HCT116 (cell line): ENCODE measurements around the gene DDA1. TPM values are rescaled to one million over a fixed set of nuclear protein-coding genes. Genes with fewer than 3 reads are reported as not detected.

Experiments
- ATAC-seq: fragments of 200-7000 bp; cut with Tn5 transposase; 2 replicates; pipeline ENCODE4 v1.9.1; 2020; ENCODE audit warnings: mild to moderate bottlenecking, moderate library complexity
- BruUV-seq: library from RNA; stranded (reverse); fragments of 400-500 nt; replicated peaks from 2 replicates; lab custom pipeline; 2021; lab: Mats Ljungman, UMichigan
- CTCF ChIA-PET: fragments of 300-600 bp; sonication (Branson Sonifier 250); formaldehyde crosslinking; loops from one replicate; lab custom pipeline; 2021; ENCODE audit warnings: antibody characterized with exemption; lab: Charles Lee
- POLR2A ChIA-PET: fragments of 300-600, 350-600 bp; sonication (Branson Sonifier 250); formaldehyde crosslinking; loops from one replicate; lab custom pipeline; 2021; ENCODE audit warnings: antibody characterized with exemption; lab: Charles Lee
- RAD21 ChIA-PET, 2 experiments: fragments of 300-600 bp; sonication (Branson Sonifier 250); formaldehyde crosslinking; loops; one replicate each; lab custom pipeline; 2023; ENCODE audit warnings: low total read pairs in 2 of 2; ENCODE audit not compliant: uncharacterized antibody in 2 of 2, unreplicated experiment in 2 of 2, low non-redundant PET in 1 of 2; lab: Charles Lee
- DNase-seq: peaks from one replicate; pipeline ENCODE4 v3.0.0-alpha.2; 2010; ENCODE audit warnings: low read depth, low spot score
- H2AFZ ChIP-seq: fragments of 200-600 bp; shearing (Covaris generic), sonication (generic); 2 replicates; pipeline ENCODE4 v1.6.1; 2017; ENCODE audit warnings: low read depth, mixed run types, mixed read lengths, antibody characterized with exemption, low read length; ENCODE audit not compliant: poor library complexity, severe bottlenecking
- H3K27ac ChIP-seq: 2 replicates; pipeline ENCODE4 v1.5.1; 2012; ENCODE audit warnings: low read depth, low read length
- H3K27me3 ChIP-seq: fragments of 200-600 bp; sonication (generic); 2 replicates; pipeline ENCODE4 v1.6.1; 2016; ENCODE audit warnings: mixed run types, low read length, mixed read lengths; ENCODE audit not compliant: insufficient read depth
- H3K36me3 ChIP-seq, 2 experiments: fragments of 200-500 bp in 1 of 2; fragments of 200-600 bp in 1 of 2; sonication (Bioruptor generic) in 1 of 2; sonication (generic) in 1 of 2; 2 replicates each; pipeline versions ENCODE4 v1.5.1 to v1.6.1; 2014 to 2016; ENCODE audit warnings: low read length in 2 of 2, inconsistent platforms in 1 of 2, mixed read lengths in 1 of 2, mixed run types in 1 of 2; ENCODE audit not compliant: insufficient read depth in 2 of 2, control insufficient read depth in 1 of 2
- H3K4me1 ChIP-seq, 2 experiments: fragments of 200-600 bp in 1 of 2; sonication (generic) in 1 of 2; 2 replicates each; pipeline versions ENCODE4 v1.5.1 to v1.6.1; 2012 to 2017; ENCODE audit warnings: low read length in 2 of 2, inconsistent platforms in 1 of 2, mild to moderate bottlenecking in 1 of 2, mixed read lengths in 1 of 2, mixed run types in 1 of 2, moderate library complexity in 1 of 2; ENCODE audit not compliant: insufficient read depth in 2 of 2, control insufficient read depth in 1 of 2
- H3K4me2 ChIP-seq: fragments of 200-600 bp; sonication (generic); 2 replicates; pipeline ENCODE4 v1.6.1; 2017; ENCODE audit warnings: mixed run types, low read length, mixed read lengths
- H3K4me3 ChIP-seq, 2 experiments: fragments of 200-600 bp in 1 of 2; sonication (generic) in 1 of 2; replicated peaks in 1 of 2; 2 replicates each; pipeline ENCODE4 v1.5.1; 2011 to 2016; ENCODE audit warnings: low read length in 2 of 2, control low read depth in 1 of 2, low read depth in 1 of 2, mild to moderate bottlenecking in 1 of 2, mixed read lengths in 1 of 2, mixed run types in 1 of 2
- H3K79me2 ChIP-seq: fragments of 200-600 bp; sonication (generic); 2 replicates; pipeline ENCODE4 v1.6.1; 2017; ENCODE audit warnings: mild to moderate bottlenecking, mixed run types, low read length, moderate library complexity, mixed read lengths; ENCODE audit not compliant: insufficient read depth
- H3K9ac ChIP-seq: fragments of 200-600 bp; sonication (generic); 2 replicates; pipeline ENCODE4 v1.6.1; 2016; ENCODE audit warnings: low read length, mixed read lengths
- H3K9me2 ChIP-seq: fragments of 200-600 bp; sonication (generic), shearing (Covaris generic); 2 replicates; pipeline ENCODE4 v1.6.1; 2017; ENCODE audit warnings: mixed run types, mild to moderate bottlenecking, moderate library complexity; ENCODE audit not compliant: insufficient read depth
- H3K9me3 ChIP-seq, 2 experiments: fragments of 200-500 bp in 1 of 2; fragments of 200-600 bp in 1 of 2; sonication (Bioruptor generic) in 1 of 2; sonication (generic) in 1 of 2; 2 replicates each; pipeline ENCODE4 v1.6.1; 2014 to 2017; ENCODE audit warnings: low read length in 2 of 2, mixed read lengths in 2 of 2, inconsistent platforms in 1 of 2, low read depth in 1 of 2, mild to moderate bottlenecking in 1 of 2, mixed run types in 1 of 2, moderate library complexity in 1 of 2; ENCODE audit not compliant: control insufficient read depth in 1 of 2, insufficient read depth in 1 of 2
- H4K20me1 ChIP-seq: fragments of 200-600 bp; sonication (generic), shearing (Covaris generic); 2 replicates; pipeline ENCODE4 v1.6.1; 2017; ENCODE audit warnings: mixed run types, mild to moderate bottlenecking, moderate library complexity; ENCODE audit not compliant: insufficient read depth
- ATF3 ChIP-seq: IDR thresholded peaks from 2 replicates; pipeline ENCODE4 v1.6.1; 2012
- CBX3 ChIP-seq: IDR thresholded peaks from 2 replicates; pipeline ENCODE4 v1.6.1; 2012; ENCODE audit warnings: low read depth
- CTCF ChIP-seq, 3 experiments: fragments of 200-600 bp in 1 of 3; sonication (generic) in 1 of 3; IDR thresholded peaks in 2 of 3; conservative IDR thresholded peaks in 1 of 3; 2 replicates each; pipeline ENCODE4 v1.5.1; 2012 to 2017; ENCODE audit warnings: low read depth in 2 of 3, low read length in 2 of 3, antibody characterized with exemption in 1 of 3, borderline replicate concordance in 1 of 3, control low read depth in 1 of 3, mild to moderate bottlenecking in 1 of 3, mixed read lengths in 1 of 3, mixed run types in 1 of 3, moderate library complexity in 1 of 3; ENCODE audit not compliant: insufficient read depth in 1 of 3
- EGR1 ChIP-seq: IDR thresholded peaks from 2 replicates; pipeline ENCODE4 v1.6.1; 2012; ENCODE audit warnings: low read depth
- JUND ChIP-seq: IDR thresholded peaks from 2 replicates; pipeline ENCODE4 v1.6.1; 2012
- RAD21 ChIP-seq: IDR thresholded peaks from 2 replicates; pipeline ENCODE4 v1.6.1; 2012; ENCODE audit warnings: low read depth, mild to moderate bottlenecking
- SIN3A ChIP-seq: IDR thresholded peaks from 2 replicates; pipeline ENCODE4 v1.6.1; 2012; ENCODE audit warnings: low read depth
- SRF ChIP-seq: IDR thresholded peaks from 2 replicates; pipeline ENCODE4 v1.6.1; 2012; ENCODE audit warnings: low read depth
- intact Hi-C: fragments of 100-400 bp; cut with micrococcal nuclease; formaldehyde crosslinking; loops from 2 replicates; pipeline ENCODE4 v1.10.0; 2022
- total RNA-seq: library from RNA; stranded (reverse); gene quantifications from one replicate; pipeline ENCODE4 v1.2.1, GENCODE V29; 2021; ENCODE audit not compliant: unreplicated experiment

The DDA1 gene
- total RNA-seq, 1 experiment from 2014 or later: 68.6 TPM

DNA sequence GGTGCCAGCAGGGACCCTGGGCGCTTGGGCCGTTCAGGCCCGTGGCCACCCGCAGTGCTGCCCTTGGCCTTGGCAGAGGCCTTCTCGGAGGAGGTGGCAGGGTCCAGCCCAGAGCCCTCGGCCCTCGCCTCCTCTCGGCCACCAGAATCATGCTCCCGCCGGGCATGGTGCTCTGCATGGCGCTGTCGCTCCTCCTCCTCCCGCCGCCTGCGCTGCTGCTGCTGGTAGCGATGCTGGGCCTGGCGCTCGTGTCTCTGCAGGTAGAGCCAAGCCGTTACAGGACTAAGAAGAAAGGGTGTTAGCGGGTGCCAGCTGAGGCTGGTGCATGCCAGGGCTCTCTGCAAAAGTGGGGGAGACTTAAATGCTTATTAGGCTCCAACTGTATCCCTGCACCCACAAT, 15.8 kb downstream of the DDA1 start:
- no peak overlapping the region for H3K4me2 ChIP-seq
- H3K9me2 ChIP-seq: no peaks in the 10 kb centered on the region
- H3K36me3 ChIP-seq: peaks cover 5 to 8% of the 10 kb centered on the region in 2 experiments; a peak in 2 of 4 replicates
- ChIA-PET RAD21 (no interaction called here), CTCF (no interaction called here), POLR2A (no interaction called here)
- H2AFZ ChIP-seq: no peak overlapping the region
- H3K9ac ChIP-seq: no peak overlapping the region
- no peaks in the 10 kb centered on the region for H4K20me1 ChIP-seq
- intact Hi-C loops: no loop called here
- peaks cover 5 to 18% of the 10 kb centered on the region in 2 experiments for H3K4me1 ChIP-seq
- TF ChIP-seq EGR1 (no peak), JUND (no peak), ATF3 (no peak), SRF (no peak)
- no peaks in the 10 kb centered on the region for H3K27me3 ChIP-seq
- H3K4me3 ChIP-seq: no peak overlapping the region
- no TSS peak for BruUV-seq
- H3K9me3 ChIP-seq: no peaks in the 10 kb centered on the region
- DNase-seq (no peak), ATAC-seq (no peak)
- H3K79me2 ChIP-seq: no peaks in the 10 kb centered on the region
- no peak overlapping the region for H3K27ac ChIP-seq

DNA sequence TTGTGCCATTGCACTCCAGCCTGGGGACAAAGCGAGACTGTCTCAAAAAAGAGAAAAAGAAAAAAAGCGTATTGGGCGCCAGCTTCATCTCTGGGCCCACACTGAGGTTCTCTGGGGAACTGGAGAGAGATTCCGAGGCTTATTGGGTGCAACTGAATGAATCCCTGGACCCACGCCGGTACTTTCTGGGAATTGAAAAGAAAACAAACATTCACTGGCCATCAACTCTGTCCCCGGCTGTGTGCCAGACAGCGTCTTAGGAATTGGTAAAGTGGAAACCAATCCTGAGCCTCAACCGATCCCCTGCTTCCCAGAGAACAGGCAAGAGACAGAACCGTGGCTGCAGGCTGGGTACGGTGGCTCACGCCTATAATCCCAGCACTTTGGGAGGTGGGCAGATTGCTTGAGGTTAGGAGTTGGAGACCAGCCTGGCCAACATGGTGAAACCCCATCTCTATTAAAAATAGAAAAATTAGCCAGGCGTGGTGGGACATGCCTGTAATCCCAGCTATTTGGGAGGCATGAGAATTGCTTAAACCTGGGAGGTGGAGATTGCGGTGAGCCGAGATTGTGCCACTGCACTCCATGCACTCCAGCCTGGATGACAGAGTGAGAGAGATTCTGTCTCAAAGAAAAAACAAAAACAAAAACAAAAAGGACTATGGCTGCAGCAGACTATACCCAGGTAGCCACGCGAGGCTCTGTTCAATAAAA, 16.7 kb downstream of the DDA1 start:
- Histone ChIP-seq H3K4me3 (no peak overlapping the region), H3K4me2 (no peak overlapping the region), H3K9ac (no peak overlapping the region), H3K27ac (0 out of 2 replicates have a peak overlapping the region, but pooled peaks have one; percentile 90), H3K9me3 (no peaks in the 10 kb centered on the region), H4K20me1 (no peaks in the 10 kb centered on the region), H3K36me3 (peaks cover 0 to 6% of the 10 kb centered on the region in 2 experiments; a peak in 1 of 4 replicates), H2AFZ (no peak overlapping the region), H3K27me3 (no peaks in the 10 kb centered on the region), H3K4me1 (peaks cover 5 to 18% of the 10 kb centered on the region in 2 experiments), H3K9me2 (no peaks in the 10 kb centered on the region), H3K79me2 (no peaks in the 10 kb centered on the region)
- ChIA-PET POLR2A (interaction anchor here (2.8 kb wide), 1 partner anchor 17 kb away, joined by 9 read pairs; the partner anchor contains the start of gene DDA1), RAD21 (no interaction called here), CTCF (interaction anchor here (1.8 to 3.0 kb wide), 2 partner anchors 9 to 17 kb away, joined by 5 to 12 read pairs; partner anchors contain the start of gene DDA1)
- intact Hi-C loops: no loop called here
- ATAC-seq: no peak
- DNase-seq: no peak
- TF ChIP-seq SIN3A: no peak
- TF ChIP-seq SRF: no peak
- no peak for TF ChIP-seq RAD21
- no peak for TF ChIP-seq CTCF (IDR thresholded peaks at IDR 0.05 in 2 of 3, conservative IDR thresholded peaks at IDR 0.05 in 1 of 3; ENCODE audit: borderline replicate concordance in 1 of 3, insufficient read depth in 1 of 3, low read depth in 2 of 3, low read length in 2 of 3)
- no peak for TF ChIP-seq CBX3
- BruUV-seq: no TSS peak
